Mucosa of rectum (tissue), 2 donors: Measurements from ENCODE around the gene MIA2.

Experiments used
- H3K27ac ChIP-seq, 2 donors: one replicate each; pipeline ENCODE4 v1.7.0; 2013; ENCODE audit warnings: inconsistent platforms in 2 of 2, low read depth in 2 of 2, low read length in 2 of 2
- H3K27me3 ChIP-seq, 2 donors: one replicate each; pipeline ENCODE4 v1.7.0; 2013; ENCODE audit warnings: low read length in 2 of 2; ENCODE audit not compliant: control insufficient read depth in 2 of 2, insufficient read depth in 2 of 2
- H3K36me3 ChIP-seq, 2 donors: one replicate each; pipeline ENCODE4 v1.7.0; 2013; ENCODE audit warnings: low read length in 2 of 2; ENCODE audit not compliant: control insufficient read depth in 2 of 2, insufficient read depth in 2 of 2
- H3K4me1 ChIP-seq, 2 donors: one replicate each; pipeline ENCODE4 v1.7.0; 2013; ENCODE audit warnings: low read length in 2 of 2, mild to moderate bottlenecking in 1 of 2; ENCODE audit not compliant: control insufficient read depth in 2 of 2, insufficient read depth in 2 of 2
- H3K4me3 ChIP-seq, 2 donors: one replicate each; pipeline ENCODE4 v1.7.0; 2013; ENCODE audit warnings: low read length in 2 of 2
- H3K9ac ChIP-seq, 2 donors: one replicate each; pipeline ENCODE4 v1.7.0; 2013; ENCODE audit warnings: low read length in 2 of 2, low read depth in 1 of 2, mild to moderate bottlenecking in 1 of 2
- H3K9me3 ChIP-seq, 2 donors: one replicate each; pipeline ENCODE4 v1.7.0; 2013; ENCODE audit warnings: low read length in 2 of 2; ENCODE audit not compliant: control insufficient read depth in 2 of 2
- donor health status: healthy.
- donor health status: Normal muscosa, but diverticular disease.

The MIA2 gene

GRCh38 chr14:39406560-39406959, 172.8 kb downstream of the MIA2 start:
- H3K36me3 ChIP-seq: peaks cover under 1% of the 10 kb centered on the region in 2 donors
- H3K27me3 ChIP-seq: no peaks in the 10 kb centered on the region
- no peak overlapping the region for H3K27ac ChIP-seq
- no peaks in the 10 kb centered on the region for H3K4me1 ChIP-seq
- no peaks in the 10 kb centered on the region for H3K9me3 ChIP-seq
- H3K4me3 ChIP-seq: no peak overlapping the region
- H3K9ac ChIP-seq: no peak overlapping the region

GRCh38 chr14:39416072-39416471, 182.4 kb downstream of the MIA2 start:
- Histone ChIP-seq H3K9me3 (peaks cover 4 to 6% of the 10 kb centered on the region in 2 donors), H3K36me3 (peaks cover 0 to 3% of the 10 kb centered on the region in 2 donors), H3K4me1 (no peaks in the 10 kb centered on the region), H3K4me3 (no peak overlapping the region), H3K27me3 (no peaks in the 10 kb centered on the region), H3K9ac (no peak overlapping the region), H3K27ac (no peak overlapping the region)

DNA sequence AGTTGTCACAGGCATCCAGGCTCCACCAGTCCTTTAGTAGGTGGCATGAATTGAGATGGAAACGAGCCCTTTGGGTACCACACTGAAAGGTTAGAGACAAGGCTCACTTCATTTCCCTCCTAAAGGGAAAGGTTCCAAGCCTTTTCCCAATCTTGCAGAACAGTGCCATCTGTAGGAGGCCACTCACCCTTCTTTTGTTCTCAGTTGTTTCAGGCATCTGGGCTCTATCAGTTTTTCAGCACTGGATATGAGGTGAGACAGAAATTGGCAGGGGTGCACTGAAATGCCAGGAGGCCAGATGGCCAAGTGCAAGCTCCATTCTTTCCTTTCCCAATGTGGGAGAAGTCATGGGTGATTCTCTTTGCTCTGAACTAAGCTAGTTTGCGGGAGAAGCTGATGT, 183.3 kb downstream of the MIA2 start:
- H3K9me3 ChIP-seq: peaks cover 4 to 6% of the 10 kb centered on the region in 2 donors

GRCh38 chr14:39419272-39419671, 185.6 kb downstream of the MIA2 start:
- Histone ChIP-seq H3K36me3 (peaks cover 0 to 3% of the 10 kb centered on the region in 2 donors), H3K27ac (no peak overlapping the region), H3K4me3 (no peak overlapping the region), H3K4me1 (no peaks in the 10 kb centered on the region), H3K9ac (no peak overlapping the region), H3K9me3 (peaks cover 4 to 6% of the 10 kb centered on the region in 2 donors), H3K27me3 (no peaks in the 10 kb centered on the region)

More for the DNA sequence above, 183.3 kb downstream of the MIA2 start:
- no peak overlapping the region for H3K4me3 ChIP-seq
- peaks cover 0 to 3% of the 10 kb centered on the region in 2 donors for H3K36me3 ChIP-seq
- no peaks in the 10 kb centered on the region for H3K27me3 ChIP-seq
- H3K4me1 ChIP-seq: no peaks in the 10 kb centered on the region
- H3K27ac ChIP-seq: no peak overlapping the region
- no peak overlapping the region for H3K9ac ChIP-seq

GRCh38 chr14:39422243-39422642, 188.5 kb downstream of the MIA2 start:
- H3K27ac ChIP-seq: no peak overlapping the region
- peaks cover 0 to under 1% of the 10 kb centered on the region in 2 donors for H3K9me3 ChIP-seq
- no peaks in the 10 kb centered on the region for H3K4me1 ChIP-seq
- no peaks in the 10 kb centered on the region for H3K27me3 ChIP-seq
- H3K9ac ChIP-seq: no peak overlapping the region
- H3K36me3 ChIP-seq: no peaks in the 10 kb centered on the region
- H3K4me3 ChIP-seq: no peak overlapping the region

DNA sequence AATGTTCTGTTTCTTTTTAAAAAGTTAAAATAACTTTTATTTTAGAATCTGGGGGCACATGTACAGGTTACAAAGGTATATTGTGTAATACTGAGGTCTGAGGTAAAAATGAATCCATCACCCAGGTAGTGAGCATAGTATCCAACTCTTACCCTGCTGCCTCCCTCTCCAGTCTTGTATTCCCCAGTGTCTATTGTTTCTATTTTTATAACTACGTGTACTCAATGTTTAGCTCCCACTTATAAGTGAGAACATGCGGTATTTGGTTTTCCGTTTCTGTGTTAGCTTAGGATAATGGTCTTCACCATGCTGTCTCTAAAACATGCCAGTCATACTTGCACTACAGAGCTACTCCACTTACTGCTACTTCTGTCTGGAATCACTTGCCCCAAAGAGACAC, 190.1 kb downstream of the MIA2 start:
- Histone ChIP-seq H3K4me3 (no peak overlapping the region), H3K27ac (no peak overlapping the region), H3K36me3 (no peaks in the 10 kb centered on the region), H3K27me3 (no peaks in the 10 kb centered on the region), H3K4me1 (no peaks in the 10 kb centered on the region), H3K9me3 (no peaks in the 10 kb centered on the region), H3K9ac (no peak overlapping the region)

- H3K9ac ChIP-seq: no peak overlapping the region
- H3K36me3 ChIP-seq: no peaks in the 10 kb centered on the region
- peaks cover 9 to 15% of the 10 kb centered on the region in 2 donors for H3K4me1 ChIP-seq
- H3K4me3 ChIP-seq: no peak overlapping the region
- no peak overlapping the region for H3K27ac ChIP-seq
- H3K9me3 ChIP-seq: no peaks in the 10 kb centered on the region
- H3K27me3 ChIP-seq: no peaks in the 10 kb centered on the region
Measured at GRCh38 chr14:39425947-39426346, 192.2 kb downstream of the MIA2 start.

DNA sequence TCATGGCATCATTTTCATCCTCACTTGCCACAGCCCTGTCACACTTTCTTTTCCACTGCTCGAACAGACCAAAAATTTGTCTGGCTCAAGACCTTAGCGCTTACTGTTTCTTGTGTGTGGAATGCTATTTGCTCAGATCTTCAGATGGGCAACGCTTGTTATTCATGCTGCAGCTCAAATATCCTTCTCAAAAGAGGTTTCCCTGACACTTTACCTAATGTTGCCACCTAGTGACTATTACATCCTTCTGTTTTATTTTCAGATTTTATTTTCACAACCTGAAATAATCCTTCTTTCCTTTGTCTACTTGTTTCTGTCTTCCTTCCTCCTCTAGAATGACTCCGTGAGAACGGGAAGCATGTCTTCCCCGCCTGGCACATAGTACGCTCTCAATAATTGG, 192.9 kb downstream of the MIA2 start:
- no peaks in the 10 kb centered on the region for H3K27me3 ChIP-seq
- H3K9ac ChIP-seq: no peak overlapping the region
- H3K4me3 ChIP-seq: no peak overlapping the region
- no peak overlapping the region for H3K27ac ChIP-seq
- peaks cover 12 to 16% of the 10 kb centered on the region in 2 donors for H3K4me1 ChIP-seq
- no peaks in the 10 kb centered on the region for H3K36me3 ChIP-seq
- H3K9me3 ChIP-seq: no peaks in the 10 kb centered on the region

- Histone ChIP-seq H3K9ac (no peak overlapping the region), H3K27ac (no peak overlapping the region), H3K4me3 (no peak overlapping the region), H3K4me1 (peaks cover 12 to 17% of the 10 kb centered on the region in 2 donors), H3K27me3 (no peaks in the 10 kb centered on the region), H3K36me3 (no peaks in the 10 kb centered on the region), H3K9me3 (no peaks in the 10 kb centered on the region)
Measured at GRCh38 chr14:39428118-39428517, 194.4 kb downstream of the MIA2 start.

- H3K9ac ChIP-seq: peak overlapping the region; percentile 89 to 97
- no peaks in the 10 kb centered on the region for H3K36me3 ChIP-seq
- no peaks in the 10 kb centered on the region for H3K27me3 ChIP-seq
- peak overlapping the region; percentile 84 to 92 for H3K4me3 ChIP-seq
- peaks cover 16 to 24% of the 10 kb centered on the region in 2 donors for H3K4me1 ChIP-seq
- peak overlapping the region; percentile 98 to 99 for H3K27ac ChIP-seq
- no peaks in the 10 kb centered on the region for H3K9me3 ChIP-seq
Measured at GRCh38 chr14:39430762-39431415, 197.2 kb downstream of the MIA2 start.
